ENCODE measurements around the gene NR2F1-AS1. TPM values are rescaled to one million over a fixed set of nuclear protein-coding genes. Genes with fewer than 3 reads are reported as not detected.

The NR2F1-AS1 gene
- polyA plus RNA-seq (2013): not detected

GRCh38 chr5:93580927-93581445 is at the start of gene NR2F1-AS1:
Gene NR2F1-AS1, minus strand, starts transcription at chr5:93581219.
- H3K27ac ChIP-seq (ENCODE audit: insufficient read depth in 1 of 2, low read depth in 1 of 2, low read length in 2 of 2, poor library complexity in 1 of 2, severe bottlenecking in 2 of 2): no peak within 1 kb of the TSS
- peaks cover 0 to 41% (median 36%) of the 10 kb centered on the region in 4 experiments for H3K4me1 ChIP-seq (ENCODE audit: control extremely low read depth in 1 of 4, control insufficient read depth in 4 of 4, insufficient read depth in 4 of 4, low read length in 3 of 4)
- POLR2A ChIA-PET: no interaction called here

GRCh38 chr5:93626801-93627200 is 45.8 kb upstream of the NR2F1-AS1 start:
- no peaks in the 10 kb centered on the region for H3K9me3 ChIP-seq (ENCODE audit: control extremely low read depth in 1 of 5, control insufficient read depth in 4 of 5, insufficient read depth in 2 of 5, low read depth in 1 of 5, low read length in 4 of 5)
- no peak for DNase-seq
- CTCF ChIA-PET: no interaction called here
- no peaks in the 10 kb centered on the region for H3K36me3 ChIP-seq (ENCODE audit: control insufficient read depth in 4 of 4, insufficient read depth in 4 of 4, low read length in 3 of 4)
- H3K27me3 ChIP-seq (replicated peaks in 2 of 5; ENCODE audit: control insufficient read depth in 4 of 5, insufficient read depth in 5 of 5, low read length in 4 of 5): peaks cover 4 to 32% (median 13%) of the 10 kb centered on the region in 5 experiments
- no peaks in the 10 kb centered on the region for H3K4me1 ChIP-seq (ENCODE audit: control extremely low read depth in 1 of 4, control insufficient read depth in 4 of 4, insufficient read depth in 4 of 4, low read length in 3 of 4)
- H3K27ac ChIP-seq (ENCODE audit: insufficient read depth in 1 of 2, low read depth in 1 of 2, low read length in 2 of 2, poor library complexity in 1 of 2, severe bottlenecking in 2 of 2): no peak overlapping the region
- POLR2A ChIA-PET: no interaction called here
- no peak overlapping the region for H3K4me3 ChIP-seq (ENCODE audit: control insufficient read depth in 1 of 7, extremely low read depth in 1 of 7, insufficient read depth in 4 of 7, low read depth in 2 of 7, low read length in 6 of 7)

More at GRCh38 chr5:93580927-93581445, at the start of gene NR2F1-AS1:
- no peaks in the 10 kb centered on the region for H3K9me3 ChIP-seq (ENCODE audit: control extremely low read depth in 1 of 5, control insufficient read depth in 4 of 5, insufficient read depth in 2 of 5, low read depth in 1 of 5, low read length in 4 of 5)
- H3K36me3 ChIP-seq (ENCODE audit: control insufficient read depth in 4 of 4, insufficient read depth in 4 of 4, low read length in 3 of 4): no peaks in the 10 kb centered on the region
- H3K27me3 ChIP-seq (replicated peaks in 2 of 5; ENCODE audit: control insufficient read depth in 4 of 5, insufficient read depth in 5 of 5, low read length in 4 of 5): peaks cover 34 to 92% (median 52%) of the 10 kb centered on the region in 5 experiments
- no peak for DNase-seq
- WGBS (ENCODE audit: insufficient coverage): 1% methylated on average over 31 of the region's 41 CpGs
- H3K4me3 ChIP-seq (ENCODE audit: control insufficient read depth in 1 of 7, extremely low read depth in 1 of 7, insufficient read depth in 4 of 7, low read depth in 2 of 7, low read length in 6 of 7): peak within 1 kb of the TSS in 5 of 7 experiments; percentile 19 to 52 (median 45)
- CTCF ChIA-PET: interaction anchor here (5.8 kb wide), 1 partner anchor 27 kb away, joined by 26 read pairs; no protein-coding TSS in a partner anchor

GRCh38 chr5:93623153-93623552 is 42.1 kb upstream of the NR2F1-AS1 start:
- 82% methylated on average over 3 of the region's 4 CpGs for WGBS (ENCODE audit: insufficient coverage)
- DNase-seq: no peak
- H3K4me3 ChIP-seq (ENCODE audit: control insufficient read depth in 1 of 7, extremely low read depth in 1 of 7, insufficient read depth in 4 of 7, low read depth in 2 of 7, low read length in 6 of 7): no peak overlapping the region
- CTCF ChIA-PET: interaction anchor here (0.6 to 1.4 kb wide), 2 partner anchors 52 to 288 kb away, joined by 4 read pairs; no protein-coding TSS in a partner anchor
- H3K9me3 ChIP-seq (ENCODE audit: control extremely low read depth in 1 of 5, control insufficient read depth in 4 of 5, insufficient read depth in 2 of 5, low read depth in 1 of 5, low read length in 4 of 5): no peaks in the 10 kb centered on the region
- POLR2A ChIA-PET: no interaction called here
- H3K4me1 ChIP-seq (ENCODE audit: control extremely low read depth in 1 of 4, control insufficient read depth in 4 of 4, insufficient read depth in 4 of 4, low read length in 3 of 4): peaks cover 0 to 12% (median 11%) of the 10 kb centered on the region in 4 experiments
- H3K36me3 ChIP-seq (ENCODE audit: control insufficient read depth in 4 of 4, insufficient read depth in 4 of 4, low read length in 3 of 4): no peaks in the 10 kb centered on the region
- H3K27me3 ChIP-seq (replicated peaks in 2 of 5; ENCODE audit: control insufficient read depth in 4 of 5, insufficient read depth in 5 of 5, low read length in 4 of 5): peaks cover 6 to 62% (median 24%) of the 10 kb centered on the region in 5 experiments
- no peak overlapping the region for H3K27ac ChIP-seq (ENCODE audit: insufficient read depth in 1 of 2, low read depth in 1 of 2, low read length in 2 of 2, poor library complexity in 1 of 2, severe bottlenecking in 2 of 2)

- H3K4me3 ChIP-seq (ENCODE audit: control insufficient read depth in 1 of 7, extremely low read depth in 1 of 7, insufficient read depth in 4 of 7, low read depth in 2 of 7, low read length in 6 of 7): no peak overlapping the region
- no peak overlapping the region for H3K27ac ChIP-seq (ENCODE audit: insufficient read depth in 1 of 2, low read depth in 1 of 2, low read length in 2 of 2, poor library complexity in 1 of 2, severe bottlenecking in 2 of 2)
- peaks cover 6 to 67% (median 26%) of the 10 kb centered on the region in 5 experiments for H3K27me3 ChIP-seq (replicated peaks in 2 of 5; ENCODE audit: control insufficient read depth in 4 of 5, insufficient read depth in 5 of 5, low read length in 4 of 5)
- peaks cover 0 to 12% (median 11%) of the 10 kb centered on the region in 4 experiments for H3K4me1 ChIP-seq (ENCODE audit: control extremely low read depth in 1 of 4, control insufficient read depth in 4 of 4, insufficient read depth in 4 of 4, low read length in 3 of 4)
- WGBS (ENCODE audit: insufficient coverage): 47% methylated on average over 2 of the region's 4 CpGs
- peak in 2 of 3 donors; percentile 65 to 75 for DNase-seq
- no peaks in the 10 kb centered on the region for H3K9me3 ChIP-seq (ENCODE audit: control extremely low read depth in 1 of 5, control insufficient read depth in 4 of 5, insufficient read depth in 2 of 5, low read depth in 1 of 5, low read length in 4 of 5)
- H3K36me3 ChIP-seq (ENCODE audit: control insufficient read depth in 4 of 4, insufficient read depth in 4 of 4, low read length in 3 of 4): no peaks in the 10 kb centered on the region
- POLR2A ChIA-PET: no interaction called here
- CTCF ChIA-PET: interaction anchor here (1.0 to 1.4 kb wide), 3 partner anchors 9 to 51 kb away, joined by 3 to 4 read pairs (median 3); no protein-coding TSS in a partner anchor
These were observed 41.3 kb upstream of the NR2F1-AS1 start for GRCh38 chr5:93622240-93622885.

GRCh38 chr5:93621327-93621798 is 40.3 kb upstream of the NR2F1-AS1 start:
- POLR2A ChIA-PET: no interaction called here

GRCh38 chr5:93620487-93621326 is 39.7 kb upstream of the NR2F1-AS1 start:
- peak in 2 of 3 donors; percentile 64 to 74 for DNase-seq
- peaks cover 0 to 1% (median 0%) of the 10 kb centered on the region in 5 experiments for H3K9me3 ChIP-seq (ENCODE audit: control extremely low read depth in 1 of 5, control insufficient read depth in 4 of 5, insufficient read depth in 2 of 5, low read depth in 1 of 5, low read length in 4 of 5)
- H3K27me3 ChIP-seq (replicated peaks in 2 of 5; ENCODE audit: control insufficient read depth in 4 of 5, insufficient read depth in 5 of 5, low read length in 4 of 5): peaks cover 11 to 80% (median 39%) of the 10 kb centered on the region in 5 experiments
- peak overlapping the region in 6 of 7 experiments; percentile 37 to 81 (median 65) for H3K4me3 ChIP-seq (ENCODE audit: control insufficient read depth in 1 of 7, extremely low read depth in 1 of 7, insufficient read depth in 4 of 7, low read depth in 2 of 7, low read length in 6 of 7)
- H3K4me1 ChIP-seq (ENCODE audit: control extremely low read depth in 1 of 4, control insufficient read depth in 4 of 4, insufficient read depth in 4 of 4, low read length in 3 of 4): peaks cover 0 to 12% (median 11%) of the 10 kb centered on the region in 4 experiments
- POLR2A ChIA-PET: interaction anchor here (0.6 to 0.7 kb wide), 2 partner anchors 170 to 1431 kb away, joined by 3 read pairs; no protein-coding TSS in a partner anchor
- CTCF ChIA-PET: interaction anchor here (0.6 to 4.2 kb wide), 6 partner anchors 9 to 419 kb away, joined by 3 to 22 read pairs (median 4); no protein-coding TSS in a partner anchor
- WGBS (ENCODE audit: insufficient coverage): 0% methylated on average over 50 of the region's 75 CpGs
- no peak overlapping the region for H3K27ac ChIP-seq (ENCODE audit: insufficient read depth in 1 of 2, low read depth in 1 of 2, low read length in 2 of 2, poor library complexity in 1 of 2, severe bottlenecking in 2 of 2)
- no peaks in the 10 kb centered on the region for H3K36me3 ChIP-seq (ENCODE audit: control insufficient read depth in 4 of 4, insufficient read depth in 4 of 4, low read length in 3 of 4)

More at GRCh38 chr5:93621327-93621798, 40.3 kb upstream of the NR2F1-AS1 start:
- Histone ChIP-seq H3K9me3 (ENCODE audit: control extremely low read depth in 1 of 5, control insufficient read depth in 4 of 5, insufficient read depth in 2 of 5, low read depth in 1 of 5, low read length in 4 of 5) (peaks cover 0 to 1% (median 0%) of the 10 kb centered on the region in 5 experiments), H3K4me1 (ENCODE audit: control extremely low read depth in 1 of 4, control insufficient read depth in 4 of 4, insufficient read depth in 4 of 4, low read length in 3 of 4) (peaks cover 0 to 12% (median 11%) of the 10 kb centered on the region in 4 experiments), H3K27me3 (replicated peaks in 2 of 5; ENCODE audit: control insufficient read depth in 4 of 5, insufficient read depth in 5 of 5, low read length in 4 of 5) (peaks cover 8 to 75% (median 35%) of the 10 kb centered on the region in 5 experiments), H3K27ac (ENCODE audit: insufficient read depth in 1 of 2, low read depth in 1 of 2, low read length in 2 of 2, poor library complexity in 1 of 2, severe bottlenecking in 2 of 2) (no peak overlapping the region), H3K4me3 (ENCODE audit: control insufficient read depth in 1 of 7, extremely low read depth in 1 of 7, insufficient read depth in 4 of 7, low read depth in 2 of 7, low read length in 6 of 7) (peak overlapping the region; percentile 2 to 73 (median 37)), H3K36me3 (ENCODE audit: control insufficient read depth in 4 of 4, insufficient read depth in 4 of 4, low read length in 3 of 4) (no peaks in the 10 kb centered on the region)
- WGBS (ENCODE audit: insufficient coverage): 4% methylated on average over 27 of the region's 41 CpGs
- CTCF ChIA-PET: interaction anchor here (1.0 to 1.2 kb wide), 3 partner anchors 9 to 20 kb away, joined by 3 to 5 read pairs (median 3); no protein-coding TSS in a partner anchor
- DNase-seq: no peak

Data from common myeloid progenitor, CD34-positive (primary cell).